GM21447 (cell line): ENCODE data around the gene PEG3.

Experiments
- ATAC-seq: cut with Tn5 transposase; IDR thresholded peaks from one replicate; pipeline ENCODE4 v1.9.1; 2021; ENCODE audit not compliant: unreplicated experiment

Gene PEG3

GRCh38 chr19:56839652-56840450 lies 675 bp downstream of the PEG3 start:
- ATAC-seq = no peak

GRCh38 chr19:56838909-56839651 lies 1.4 kb downstream of the PEG3 start:
- ATAC-seq = no peak

GRCh38 chr19:56838024-56838908 lies 2.3 kb downstream of the PEG3 start:
- ATAC-seq = no peak

GRCh38 chr19:56837492-56838023 lies 3.0 kb downstream of the PEG3 start:
- ATAC-seq = no peak

- no peak for ATAC-seq
These were observed 3.5 kb downstream of the PEG3 start for GRCh38 chr19:56837004-56837403.

GRCh38 chr19:56836059-56836458 lies 4.5 kb downstream of the PEG3 start:
- no peak for ATAC-seq

- no peak for ATAC-seq
These were observed 5.1 kb downstream of the PEG3 start for GRCh38 chr19:56835401-56835800.

- ATAC-seq = no peak
These were observed 5.8 kb downstream of the PEG3 start for GRCh38 chr19:56834564-56835375.

- ATAC-seq = no peak
These were observed 8.1 kb downstream of the PEG3 start for GRCh38 chr19:56832352-56832928.

- ATAC-seq = no peak
These were observed 9.3 kb downstream of the PEG3 start for GRCh38 chr19:56831255-56831654.

- ATAC-seq = no peak
These were observed 10.9 kb downstream of the PEG3 start for GRCh38 chr19:56829596-56829995.

- ATAC-seq = no peak
These were observed 12.8 kb downstream of the PEG3 start for GRCh38 chr19:56827708-56828107.

- no peak for ATAC-seq
These were observed 16.6 kb downstream of the PEG3 start for GRCh38 chr19:56823956-56824355.

- no peak for ATAC-seq
These were observed 17.1 kb downstream of the PEG3 start for GRCh38 chr19:56823417-56823816.

- ATAC-seq = no peak
These were observed 17.8 kb downstream of the PEG3 start for GRCh38 chr19:56822755-56823154.

- no peak for ATAC-seq
These were observed 18.9 kb downstream of the PEG3 start for GRCh38 chr19:56821675-56822074.

- ATAC-seq = no peak
These were observed 19.3 kb downstream of the PEG3 start for GRCh38 chr19:56821209-56821608.

GRCh38 chr19:56819166-56819565 lies 21.4 kb downstream of the PEG3 start:
- no peak for ATAC-seq

- ATAC-seq = no peak
These were observed 25.9 kb downstream of the PEG3 start for GRCh38 chr19:56814656-56815055.

- ATAC-seq = no peak
These were observed 27.0 kb downstream of the PEG3 start for GRCh38 chr19:56813531-56813930.
